Measurements from ENCODE around the gene KCNQ2. TPM values are rescaled to one million over a fixed set of nuclear protein-coding genes. Genes with fewer than 3 reads are reported as not detected.

Gene KCNQ2
- total and polyA plus RNA-seq, 4 donors: not detected

DNA sequence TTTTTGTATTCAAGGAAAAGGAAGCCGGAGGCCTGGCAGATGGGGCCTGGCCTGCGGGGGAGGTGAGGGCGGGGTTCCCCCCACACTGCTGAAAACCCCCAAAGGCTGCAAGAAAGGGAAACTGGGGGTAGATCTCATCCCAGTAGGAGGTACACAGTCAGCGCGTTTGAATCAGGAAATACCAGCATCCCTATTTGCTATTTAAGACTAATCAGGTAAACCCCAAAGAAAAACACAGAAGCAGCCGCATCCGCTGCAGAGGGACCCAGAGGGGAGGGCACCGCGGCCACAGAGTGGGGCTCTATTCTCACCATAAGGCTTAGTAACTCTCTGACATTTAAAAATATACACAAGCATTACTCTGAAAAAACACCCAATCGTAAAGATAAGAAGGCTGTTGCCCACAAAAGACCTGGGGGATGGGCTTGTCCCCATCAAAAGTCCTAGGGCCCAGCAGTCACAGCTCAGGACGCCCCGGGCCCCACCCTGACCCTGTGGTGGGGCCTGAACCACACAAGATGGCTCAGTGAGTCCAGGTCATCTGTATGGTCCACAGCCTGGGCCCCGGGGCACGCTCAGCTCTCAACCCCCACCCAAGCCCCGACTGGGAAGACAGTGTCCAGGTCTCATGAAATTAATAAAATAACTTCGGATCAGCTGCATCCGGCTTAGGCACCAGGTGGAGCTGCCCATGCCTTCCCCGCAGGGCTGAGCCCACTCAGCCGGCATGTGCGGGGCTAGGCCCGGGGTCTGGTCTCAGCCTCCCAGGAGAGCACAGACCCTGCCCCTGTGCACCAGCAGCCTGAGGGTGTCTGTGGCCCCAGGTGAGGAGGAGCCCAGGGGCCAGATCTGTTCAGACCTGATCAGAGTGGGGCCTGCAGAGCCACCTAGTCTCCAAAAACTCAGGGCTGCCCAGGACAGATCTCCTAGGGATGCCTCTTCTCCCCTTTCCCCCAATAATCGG lies 31.0 kb downstream of the KCNQ2 start:
- DNase-seq (ENCODE audit: low spot score): no peak
- no peak for TF ChIP-seq TAF1 (conservative IDR thresholded peaks at IDR 0.05)
- TF ChIP-seq, protein P1, sequence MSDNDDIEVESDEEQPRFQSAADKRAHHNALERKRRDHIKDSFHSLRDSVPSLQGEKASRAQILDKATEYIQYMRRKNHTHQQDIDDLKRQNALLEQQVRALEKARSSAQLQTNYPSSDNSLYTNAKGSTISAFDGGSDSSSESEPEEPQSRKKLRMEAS (IDR thresholded peaks at IDR 0.05): no peak
- TF ChIP-seq, protein P2, sequence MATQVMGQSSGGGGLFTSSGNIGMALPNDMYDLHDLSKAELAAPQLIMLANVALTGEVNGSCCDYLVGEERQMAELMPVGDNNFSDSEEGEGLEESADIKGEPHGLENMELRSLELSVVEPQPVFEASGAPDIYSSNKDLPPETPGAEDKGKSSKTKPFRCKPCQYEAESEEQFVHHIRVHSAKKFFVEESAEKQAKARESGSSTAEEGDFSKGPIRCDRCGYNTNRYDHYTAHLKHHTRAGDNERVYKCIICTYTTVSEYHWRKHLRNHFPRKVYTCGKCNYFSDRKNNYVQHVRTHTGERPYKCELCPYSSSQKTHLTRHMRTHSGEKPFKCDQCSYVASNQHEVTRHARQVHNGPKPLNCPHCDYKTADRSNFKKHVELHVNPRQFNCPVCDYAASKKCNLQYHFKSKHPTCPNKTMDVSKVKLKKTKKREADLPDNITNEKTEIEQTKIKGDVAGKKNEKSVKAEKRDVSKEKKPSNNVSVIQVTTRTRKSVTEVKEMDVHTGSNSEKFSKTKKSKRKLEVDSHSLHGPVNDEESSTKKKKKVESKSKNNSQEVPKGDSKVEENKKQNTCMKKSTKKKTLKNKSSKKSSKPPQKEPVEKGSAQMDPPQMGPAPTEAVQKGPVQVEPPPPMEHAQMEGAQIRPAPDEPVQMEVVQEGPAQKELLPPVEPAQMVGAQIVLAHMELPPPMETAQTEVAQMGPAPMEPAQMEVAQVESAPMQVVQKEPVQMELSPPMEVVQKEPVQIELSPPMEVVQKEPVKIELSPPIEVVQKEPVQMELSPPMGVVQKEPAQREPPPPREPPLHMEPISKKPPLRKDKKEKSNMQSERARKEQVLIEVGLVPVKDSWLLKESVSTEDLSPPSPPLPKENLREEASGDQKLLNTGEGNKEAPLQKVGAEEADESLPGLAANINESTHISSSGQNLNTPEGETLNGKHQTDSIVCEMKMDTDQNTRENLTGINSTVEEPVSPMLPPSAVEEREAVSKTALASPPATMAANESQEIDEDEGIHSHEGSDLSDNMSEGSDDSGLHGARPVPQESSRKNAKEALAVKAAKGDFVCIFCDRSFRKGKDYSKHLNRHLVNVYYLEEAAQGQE (IDR thresholded peaks at IDR 0.05): no peak
- TF ChIP-seq HNF4A (conservative IDR thresholded peaks at IDR 0.05): no peak
- TF ChIP-seq, protein P3, sequence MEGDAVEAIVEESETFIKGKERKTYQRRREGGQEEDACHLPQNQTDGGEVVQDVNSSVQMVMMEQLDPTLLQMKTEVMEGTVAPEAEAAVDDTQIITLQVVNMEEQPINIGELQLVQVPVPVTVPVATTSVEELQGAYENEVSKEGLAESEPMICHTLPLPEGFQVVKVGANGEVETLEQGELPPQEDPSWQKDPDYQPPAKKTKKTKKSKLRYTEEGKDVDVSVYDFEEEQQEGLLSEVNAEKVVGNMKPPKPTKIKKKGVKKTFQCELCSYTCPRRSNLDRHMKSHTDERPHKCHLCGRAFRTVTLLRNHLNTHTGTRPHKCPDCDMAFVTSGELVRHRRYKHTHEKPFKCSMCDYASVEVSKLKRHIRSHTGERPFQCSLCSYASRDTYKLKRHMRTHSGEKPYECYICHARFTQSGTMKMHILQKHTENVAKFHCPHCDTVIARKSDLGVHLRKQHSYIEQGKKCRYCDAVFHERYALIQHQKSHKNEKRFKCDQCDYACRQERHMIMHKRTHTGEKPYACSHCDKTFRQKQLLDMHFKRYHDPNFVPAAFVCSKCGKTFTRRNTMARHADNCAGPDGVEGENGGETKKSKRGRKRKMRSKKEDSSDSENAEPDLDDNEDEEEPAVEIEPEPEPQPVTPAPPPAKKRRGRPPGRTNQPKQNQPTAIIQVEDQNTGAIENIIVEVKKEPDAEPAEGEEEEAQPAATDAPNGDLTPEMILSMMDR (IDR thresholded peaks at IDR 0.05; ENCODE audit: low read depth, low read length, missing input control): no peak
- peaks cover 0 to 3% (median 0%) of the 10 kb centered on the region in 4 donors for H3K27me3 ChIP-seq (ENCODE audit: control insufficient read depth in 4 of 4, insufficient read depth in 4 of 4, low read length in 3 of 4)

DNA sequence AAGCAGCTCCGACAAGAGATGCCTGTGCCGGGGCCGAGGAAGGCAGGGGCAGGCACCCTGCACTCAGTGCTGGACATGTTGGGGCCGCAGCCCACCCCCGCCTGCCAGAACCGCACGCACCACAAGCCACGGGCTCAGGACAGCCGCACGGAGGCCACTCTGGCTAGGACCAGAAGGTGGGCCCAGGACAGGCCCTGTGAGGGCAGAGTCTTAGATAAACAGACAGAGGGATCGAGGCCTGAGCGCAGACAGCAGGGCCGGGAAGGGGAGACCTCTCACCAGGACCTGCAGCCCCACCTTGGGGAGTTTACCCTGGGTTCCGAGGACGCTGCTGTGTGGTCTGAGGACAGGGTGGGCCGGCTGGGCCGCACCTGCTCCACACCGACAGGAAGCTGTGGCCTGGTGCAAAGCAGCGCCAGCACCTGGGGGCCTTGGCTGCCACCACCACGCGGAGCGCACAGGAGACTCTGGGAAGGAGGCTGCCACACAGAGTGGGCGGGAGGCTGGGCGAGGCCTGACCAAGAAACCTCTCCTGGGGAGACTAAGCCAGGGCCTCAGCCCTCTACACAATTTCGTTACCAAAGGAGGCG lies 32.0 kb downstream of the KCNQ2 start:
- TF ChIP-seq EGR1 (IDR thresholded peaks at IDR 0.05; ENCODE audit: low read depth in 2 of 2) (no peak), FOXA2 (IDR thresholded peaks at IDR 0.05) (no peak), NR2F2 (IDR thresholded peaks at IDR 0.05) (no peak), FOXA1 (IDR thresholded peaks at IDR 0.05) (no peak), YY1 (IDR thresholded peaks at IDR 0.05) (no peak)
- TF ChIP-seq, protein P4, sequence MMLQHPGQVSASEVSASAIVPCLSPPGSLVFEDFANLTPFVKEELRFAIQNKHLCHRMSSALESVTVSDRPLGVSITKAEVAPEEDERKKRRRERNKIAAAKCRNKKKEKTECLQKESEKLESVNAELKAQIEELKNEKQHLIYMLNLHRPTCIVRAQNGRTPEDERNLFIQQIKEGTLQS (IDR thresholded peaks at IDR 0.05): no peak
- WGBS: 82% methylated on average over 26 of the region's 26 CpGs
- Histone ChIP-seq H3K36me3 (ENCODE audit: control insufficient read depth in 4 of 4, insufficient read depth in 3 of 4, low read depth in 1 of 4, low read length in 3 of 4) (no peaks in the 10 kb centered on the region), H3K27me3 (ENCODE audit: control insufficient read depth in 4 of 4, insufficient read depth in 4 of 4, low read length in 3 of 4) (peaks cover 0 to 3% (median 0%) of the 10 kb centered on the region in 4 donors), H3K9ac (ENCODE audit: low read depth in 1 of 2, low read length in 2 of 2) (no peak overlapping the region), H3K27ac (ENCODE audit: low read depth in 1 of 2, low read length in 2 of 2) (no peak overlapping the region), H3K4me1 (ENCODE audit: control insufficient read depth in 4 of 4, insufficient read depth in 4 of 4, low read length in 3 of 4) (no peaks in the 10 kb centered on the region), H3K9me3 (ENCODE audit: control insufficient read depth in 4 of 4, low read length in 3 of 4) (no peaks in the 10 kb centered on the region), H3K4me3 (ENCODE audit: low read depth in 1 of 3, low read length in 3 of 3) (no peak overlapping the region)
- DNase-seq (ENCODE audit: low spot score): no peak

More for the DNA sequence above, 31.0 kb downstream of the KCNQ2 start:
- Histone ChIP-seq H3K4me1 (ENCODE audit: control insufficient read depth in 4 of 4, insufficient read depth in 4 of 4, low read length in 3 of 4) (no peaks in the 10 kb centered on the region), H3K27ac (ENCODE audit: low read depth in 1 of 2, low read length in 2 of 2) (no peak overlapping the region), H3K36me3 (ENCODE audit: control insufficient read depth in 4 of 4, insufficient read depth in 3 of 4, low read depth in 1 of 4, low read length in 3 of 4) (no peaks in the 10 kb centered on the region), H3K9ac (ENCODE audit: low read depth in 1 of 2, low read length in 2 of 2) (no peak overlapping the region), H3K9me3 (ENCODE audit: control insufficient read depth in 4 of 4, low read length in 3 of 4) (no peaks in the 10 kb centered on the region), H3K4me3 (ENCODE audit: low read depth in 1 of 3, low read length in 3 of 3) (no peak overlapping the region)
- WGBS: 61% methylated on average over 22 of the region's 22 CpGs
